ENCODE data around the gene WWTR1. TPM values are rescaled to one million over a fixed set of nuclear protein-coding genes. Genes with fewer than 3 reads are reported as not detected.

Gene WWTR1
- total RNA-seq, 1 experiment from 2014 or later: 36.4 TPM

DNA sequence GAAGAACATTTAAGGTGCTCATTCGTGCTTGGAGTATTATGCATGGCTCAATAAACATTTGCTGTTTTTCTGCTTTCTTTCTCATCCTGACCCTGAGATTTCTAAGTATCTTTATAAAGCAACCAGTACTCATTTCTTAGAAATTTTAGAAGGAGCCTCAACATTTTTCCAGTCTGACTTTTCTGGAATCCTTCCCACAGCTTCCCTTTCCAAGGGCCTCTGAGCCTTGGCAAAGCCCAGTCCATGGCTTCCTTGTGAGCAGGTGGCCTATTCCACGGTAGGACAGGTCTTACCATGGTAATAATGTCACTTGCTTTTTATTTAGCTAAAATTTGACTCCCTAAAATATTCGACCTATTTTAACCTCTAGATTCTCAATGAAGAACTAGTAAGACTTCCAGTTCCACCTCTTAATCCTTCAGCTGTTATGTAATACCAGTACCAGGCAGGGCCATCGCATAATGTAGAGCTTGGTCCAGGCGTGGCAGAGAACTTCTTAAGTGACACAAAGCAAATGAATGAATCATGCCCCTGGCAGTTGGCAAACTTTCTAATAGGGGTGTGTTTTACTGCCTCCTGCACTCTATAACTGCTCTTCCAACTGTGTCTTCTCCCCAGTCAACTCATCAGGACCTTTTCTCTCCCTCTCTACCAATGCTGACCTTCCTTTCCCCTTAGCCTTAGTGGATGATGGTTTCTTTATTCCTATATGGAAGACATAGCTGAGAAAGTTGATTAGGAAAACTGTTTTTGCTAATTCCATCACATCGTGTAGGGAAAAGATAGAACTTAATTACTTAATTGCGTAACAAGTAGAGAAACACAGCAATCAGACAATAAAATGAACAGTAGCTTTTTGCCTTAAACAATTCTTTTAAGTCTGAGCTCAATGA, 184.2 kb downstream of the WWTR1 start:
- DNase-seq (ENCODE audit: low read depth): peak; percentile 99

DNA sequence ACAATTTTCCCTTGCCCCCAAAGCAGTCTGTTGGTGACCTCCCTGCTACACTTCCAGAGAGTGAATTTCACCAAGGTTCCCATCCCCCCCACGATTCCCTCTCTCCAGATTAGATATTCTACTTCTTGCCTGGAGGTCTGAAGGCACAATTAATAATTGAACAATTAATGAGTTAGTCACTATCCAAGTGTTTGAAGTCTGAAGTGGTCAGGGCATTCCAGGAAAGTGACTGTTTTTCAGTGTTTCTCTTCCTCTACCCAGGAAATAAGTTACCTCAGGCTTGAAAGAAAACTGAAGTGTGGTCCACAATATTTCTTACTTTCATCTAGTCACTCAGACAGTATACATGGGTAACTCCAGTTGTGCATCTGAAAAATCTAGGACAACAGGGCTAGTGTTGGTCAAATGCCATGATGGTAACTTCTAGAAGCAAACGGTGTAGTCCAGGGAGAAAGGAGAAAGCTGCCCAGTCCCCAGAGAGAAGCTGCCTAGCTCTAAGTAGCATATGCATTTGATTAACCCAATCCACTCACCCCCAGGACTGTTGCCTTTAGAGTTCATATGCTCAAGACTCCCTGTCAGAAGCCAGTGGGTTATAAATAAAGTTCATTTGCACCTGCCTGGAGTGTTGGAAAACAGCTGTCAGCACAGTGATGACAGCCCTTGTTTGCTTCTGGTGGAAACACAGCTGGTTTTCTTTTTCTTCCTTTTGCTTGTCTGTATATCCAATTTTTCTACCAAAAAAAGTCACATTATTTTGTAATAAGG, 185.6 kb downstream of the WWTR1 start:
- peak; percentile 70 for DNase-seq (ENCODE audit: low read depth)

DNA sequence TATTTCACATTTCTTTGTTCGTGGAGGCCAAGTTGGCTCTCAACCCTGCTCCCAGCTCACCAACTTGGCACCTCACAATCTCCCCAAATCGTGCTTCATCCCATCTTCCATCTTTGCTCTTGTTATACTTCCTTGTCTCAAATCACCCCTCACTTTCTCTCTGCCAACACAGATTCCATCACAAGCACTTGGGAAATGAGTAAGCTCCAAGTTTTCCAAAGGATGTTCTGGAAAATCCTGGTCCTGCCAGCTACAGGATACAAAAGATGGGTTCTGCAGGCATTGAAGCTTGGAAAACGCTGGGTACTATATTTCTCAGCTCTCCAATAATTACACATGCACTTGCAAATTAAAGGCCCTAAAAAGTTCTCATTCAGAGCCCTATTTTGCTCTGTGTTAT, 187.4 kb downstream of the WWTR1 start:
- DNase-seq (ENCODE audit: low read depth): no peak

DNA sequence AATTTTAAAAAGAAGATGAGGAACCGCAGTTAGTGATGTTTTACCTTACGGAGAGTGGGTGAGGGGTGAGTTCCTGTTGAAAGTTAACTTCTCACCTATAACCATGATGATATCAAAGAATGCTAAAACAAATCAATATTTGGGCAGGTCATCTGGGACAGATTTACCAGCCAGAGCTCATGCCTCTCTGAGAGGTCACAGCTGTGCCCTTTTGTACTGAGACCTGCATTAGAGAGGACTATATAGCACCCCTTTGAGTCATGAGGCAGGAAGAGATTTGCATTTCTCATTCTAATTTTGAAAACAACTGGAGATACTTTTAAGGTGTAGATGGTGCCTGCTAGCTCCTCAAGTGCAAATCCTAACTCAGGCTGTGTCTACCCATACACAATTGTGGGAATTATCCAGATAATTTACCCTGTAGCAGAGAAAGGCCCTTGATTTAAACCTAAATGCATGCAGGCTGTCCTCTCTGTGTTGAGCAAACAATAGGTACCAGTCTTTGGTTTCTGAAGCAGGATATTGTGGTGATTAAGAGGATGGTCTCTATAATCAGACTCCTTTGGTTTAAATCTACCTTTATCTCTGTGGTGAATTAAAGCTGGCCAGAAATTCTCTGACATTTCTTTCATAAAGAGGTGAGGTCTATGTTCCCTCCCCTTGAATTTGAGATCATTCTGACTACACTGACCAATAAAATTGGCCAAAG, 189.2 kb downstream of the WWTR1 start:
- no peak for DNase-seq (ENCODE audit: low read depth)

Other genes starting within 250 kb of the WWTR1 start
- 21.7 TPM in 1 of 2 replicates, not detected in the other for gene TM4SF4, start 183.3 kb downstream of the WWTR1 start, total RNA-seq (2014; rRNA removed; shearing (Covaris generic))
- gene COMMD2, start 94.5 kb upstream of the WWTR1 start, total RNA-seq (2014; rRNA removed; shearing (Covaris generic)): 31.3 and 64.5 TPM in 2 replicates
- not detected in 2 replicates for gene ANKUB1, start 134.5 kb upstream of the WWTR1 start, total RNA-seq (2014; rRNA removed; shearing (Covaris generic))
- 37.3 and 38.2 TPM in 2 replicates for gene RNF13, start 155.2 kb upstream of the WWTR1 start, total RNA-seq (2014; rRNA removed; shearing (Covaris generic))